Neural progenitor cell (in vitro differentiated cells): ENCODE data around the gene TTC23L.

Experiments
- CTCF ChIP-seq: fragments of 200-600 bp; sonication (generic); IDR thresholded peaks from 2 replicates; pipeline ENCODE4 v1.5.1; 2017; ENCODE audit warnings: antibody characterized with exemption, mild to moderate bottlenecking
- EZH2 ChIP-seq: fragments of 200-600 bp; sonication (generic); IDR thresholded peaks from 2 replicates; pipeline ENCODE4 v1.6.1; 2017; ENCODE audit warnings: antibody characterized with exemption, mild to moderate bottlenecking, moderate library complexity

- no peak for TF ChIP-seq CTCF
- no peak for TF ChIP-seq EZH2
Observed at GRCh38 chr5:34930870-34931269, 91.9 kb downstream of the TTC23L start.
